Adrenal gland (tissue), 12 donors: Measurements from ENCODE around the gene AQP1. TPM values are rescaled to one million over a fixed set of nuclear protein-coding genes. Genes with fewer than 3 reads are reported as not detected.

Experiments used
- DNase-seq, 7 donors: peaks; one replicate each; pipeline ENCODE4 v3.0.0-alpha.2; 2019 to 2020
- H3K27ac ChIP-seq, 5 donors: fragments of 200-600 bp; sonication (generic) in 4 of 5; 1 replicate in 3 of 5; 2 replicates in 2 of 5; pipeline versions ENCODE4 v1.5.1 to v1.8.0; 2016 to 2020; ENCODE audit warnings: mild to moderate bottlenecking in 1 of 5
- H3K27me3 ChIP-seq: fragments of 200-600 bp; 2 replicates; pipeline ENCODE4 v1.8.0; 2021
- H3K36me3 ChIP-seq, 2 donors: fragments of 200-600 bp; replicated peaks in 1 of 2; 1 replicate in 1 of 2; 2 replicates in 1 of 2; pipeline versions ENCODE4 v1.5.1 to v1.8.0; 2018 to 2022
- H3K4me1 ChIP-seq, 2 donors: fragments of 200-600 bp; replicated peaks in 1 of 2; 1 replicate in 1 of 2; 2 replicates in 1 of 2; pipeline versions ENCODE4 v1.5.1 to v1.8.0; 2018 to 2021
- H3K4me3 ChIP-seq, 4 donors: fragments of 200-600 bp; sonication (generic) in 3 of 4; one replicate each; pipeline ENCODE4 v1.5.1; 2016 to 2018
- H3K9me3 ChIP-seq, 3 donors: fragments of 200-600 bp; sonication (generic) in 1 of 3; replicated peaks in 1 of 3; 1 replicate in 2 of 3; 2 replicates in 1 of 3; pipeline versions ENCODE4 v1.5.1 to v1.8.0; 2016 to 2021
- CTCF ChIP-seq, 6 experiments: fragments of 450-650 bp in 4 of 6; fragments of 200-600 bp in 2 of 6; sonication (generic) in 1 of 6; IDR thresholded peaks; 1 replicate in 5 of 6; 2 replicates in 1 of 6; pipeline versions ENCODE4 v1.5.1 to v1.8.0; 2016 to 2021; ENCODE audit warnings: antibody characterized with exemption in 6 of 6, mild to moderate bottlenecking in 2 of 6, moderate library complexity in 1 of 6
- POLR2A ChIP-seq, 2 donors: fragments of 450-650 bp; IDR thresholded peaks; one replicate each; pipeline ENCODE4 v1.6.1; 2017; ENCODE audit warnings: antibody characterized with exemption in 2 of 2, mild to moderate bottlenecking in 2 of 2, moderate library complexity in 1 of 2
- WGBS, 4 donors: extraction: QIAGEN DNeasy Blood & Tissue Kit in 2 of 4; methylation state at CpG; one replicate each; pipeline versions ENCODE4 v1.1.5 to v1.1.7; 2013 to 2017; 5-methylcytosine and 5-hydroxymethylcytosine counted together
- intact Hi-C, 2 donors: fragments of 100-400 bp; cut with DNase I; formaldehyde crosslinking; loops; one replicate each; pipeline versions ENCODE4 v1.14.1 to v1.15.0; 2022 to 2023
- polyA plus RNA-seq, 3 donors: library from polyadenylated mRNA; stranded (reverse); fragments of 200-250 nt in 2 of 3; fragments of 350-450 nt in 1 of 3; fragmentation: Illumina TruSeq in 1 of 3; extraction: RNeasy Lipid Tissue Mini Kit (QIAGEN cat#74804) in 1 of 3; gene quantifications; one replicate each; pipeline ENCODE4 v1.2.3, GENCODE V29; 2013 to 2014
- total RNA-seq, 9 donors: library from RNA; depleted of rRNA in 4 of 9; stranded (reverse); fragments of >200 nt in 4 of 9; fragments of 120-200 nt in 1 of 9; fragmentation: NEBNext Ultra II Directional in 1 of 9; extraction: Animal tissue kit (Norgen Biotek cat#: 25700) in 1 of 9; gene quantifications; one replicate each; pipeline versions ENCODE4 v1.1.0 to v1.2.4, GENCODE V29; 2013 to 2023
- donor health status: healthy with polysubstance abuse.
- donor health status: Bipolar disorder and iron deficiency.
- donor health status: DM: yes; HTN: yes; CAD: no.
- donor health status: DM: no; HTN: no; CAD: no.
- donor health status: DM: no; HTN: no; CAD: no.
- donor health status: DM: yes; HTN: yes; CAD: no.

AQP1 gene
- total and polyA plus RNA-seq, 12 donors = 7.6 to 77.4 (median 40.5) TPM

GRCh38 chr7:30869794-30870611, 41.6 kb upstream of the AQP1 start:
- peak overlapping the region in 1 of 5 donors; percentile 40 for H3K27ac ChIP-seq
- intact Hi-C loops = no loop called here
- no peaks in the 10 kb centered on the region for H3K4me1 ChIP-seq
- WGBS, 4 donors = 73 to 80% (median 79%) methylated on average over 13 of the region's 13 CpGs
- H3K36me3 ChIP-seq = no peaks in the 10 kb centered on the region
- TF ChIP-seq POLR2A (IDR thresholded peaks at IDR 0.05) = no peak
- TF ChIP-seq CTCF (IDR thresholded peaks at IDR 0.05) = no peak
- H3K4me3 ChIP-seq = no peak overlapping the region
- no peaks in the 10 kb centered on the region for H3K27me3 ChIP-seq
- no peaks in the 10 kb centered on the region for H3K9me3 ChIP-seq
- peak in 4 of 7 donors; percentile 40 to 80 (median 47) for DNase-seq

DNA sequence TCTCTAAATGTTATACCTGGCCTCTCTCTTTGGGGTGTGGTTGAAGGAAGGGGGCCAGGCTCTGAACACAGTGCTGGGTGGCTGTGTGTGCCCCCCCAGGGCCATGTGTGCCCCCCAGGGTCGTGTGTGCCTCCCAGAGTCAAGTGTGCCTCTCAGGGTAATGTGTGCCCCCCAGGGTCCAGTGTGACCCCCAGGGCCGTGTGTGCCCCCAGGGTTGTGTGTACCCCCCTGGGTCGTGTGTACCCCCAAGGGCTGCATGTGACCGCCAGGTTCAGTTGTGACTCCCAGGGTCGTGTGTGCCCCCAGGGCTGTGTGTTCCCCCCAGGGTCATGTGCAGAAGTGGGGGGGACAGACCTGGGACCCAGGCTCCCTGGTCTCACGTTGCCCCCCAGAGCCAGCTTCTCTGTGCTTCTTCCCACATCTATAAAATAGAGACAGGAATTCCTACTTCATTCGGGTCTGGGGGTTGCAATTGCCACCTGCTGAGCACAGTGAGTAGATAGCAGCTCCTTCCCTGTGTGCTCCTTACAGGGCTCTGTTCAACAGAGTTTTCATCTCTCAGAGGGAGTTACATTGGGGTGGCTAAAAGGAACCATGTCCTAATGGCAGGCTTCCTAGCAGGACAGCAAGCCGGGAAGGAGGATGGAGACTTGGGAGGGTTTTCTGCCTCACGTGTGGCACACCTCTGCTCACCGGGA, 40.7 kb upstream of the AQP1 start:
- no peak for TF ChIP-seq CTCF (IDR thresholded peaks at IDR 0.05)
- TF ChIP-seq POLR2A (IDR thresholded peaks at IDR 0.05) = no peak
- no peaks in the 10 kb centered on the region for H3K27me3 ChIP-seq
- no peak for DNase-seq
- no peaks in the 10 kb centered on the region for H3K9me3 ChIP-seq
- H3K27ac ChIP-seq = peak overlapping the region in 1 of 5 donors; percentile 40
- WGBS, 4 donors = 79 to 87% (median 83%) methylated on average over 5 to 10 of the region's 10 CpGs
- intact Hi-C loops = no loop called here
- no peaks in the 10 kb centered on the region for H3K36me3 ChIP-seq
- H3K4me3 ChIP-seq = no peak overlapping the region
- H3K4me1 ChIP-seq = no peaks in the 10 kb centered on the region

GRCh38 chr7:30871655-30872054, 40.0 kb upstream of the AQP1 start:
- intact Hi-C loops = no loop called here
- no peaks in the 10 kb centered on the region for H3K36me3 ChIP-seq
- TF ChIP-seq POLR2A (IDR thresholded peaks at IDR 0.05) (no peak), CTCF (IDR thresholded peaks at IDR 0.05) (no peak)

DNA sequence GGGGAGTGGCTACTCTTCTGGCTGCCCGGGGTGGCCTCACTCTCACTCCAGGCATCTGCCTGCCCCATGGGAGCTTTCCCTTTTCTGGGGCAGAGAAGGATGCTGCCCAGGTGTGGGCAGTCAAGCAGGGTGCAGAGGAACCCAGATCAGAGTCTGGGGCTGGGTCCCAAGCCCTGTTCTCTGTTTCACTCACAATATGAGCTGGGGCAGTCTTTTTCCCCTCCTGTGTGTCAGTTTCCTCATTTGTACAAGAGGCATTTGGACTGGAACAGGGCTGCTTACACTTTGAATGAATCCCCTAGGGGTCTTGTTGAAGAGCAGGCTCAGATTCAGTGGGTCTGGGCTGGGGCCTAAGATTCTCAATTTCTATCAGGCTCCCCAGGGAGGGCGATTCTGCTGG, 38.4 kb upstream of the AQP1 start:
- no peak overlapping the region for H3K4me3 ChIP-seq
- intact Hi-C loops = no loop called here
- H3K27ac ChIP-seq = no peak overlapping the region
- no peaks in the 10 kb centered on the region for H3K4me1 ChIP-seq
- TF ChIP-seq POLR2A (IDR thresholded peaks at IDR 0.05) = no peak
- TF ChIP-seq CTCF (IDR thresholded peaks at IDR 0.05) = no peak
- H3K36me3 ChIP-seq = no peaks in the 10 kb centered on the region
- H3K9me3 ChIP-seq = no peaks in the 10 kb centered on the region
- no peak for DNase-seq
- H3K27me3 ChIP-seq = no peaks in the 10 kb centered on the region
- WGBS, 4 donors = 91 to 100% (median 91%) methylated on average over 1 to 2 of the region's 2 CpGs; no CpG with 5 or more reads in 1 of the 4 donors

More at GRCh38 chr7:30871655-30872054, 40.0 kb upstream of the AQP1 start:
- no peak overlapping the region for H3K4me3 ChIP-seq
- H3K27ac ChIP-seq = no peak overlapping the region
- no peaks in the 10 kb centered on the region for H3K9me3 ChIP-seq
- no peak for DNase-seq
- no peaks in the 10 kb centered on the region for H3K4me1 ChIP-seq
- no peaks in the 10 kb centered on the region for H3K27me3 ChIP-seq
- 96 to 100% (median 98%) methylated on average over 5 of the region's 5 CpGs for WGBS, 4 donors
